GM23248 (cell line): ENCODE results near the gene CAB39. TPM values are rescaled to one million over a fixed set of nuclear protein-coding genes. Genes with fewer than 3 reads are reported as not detected.

Experiments used
- DNase-seq: peaks from one replicate; pipeline ENCODE4 v3.0.0-alpha.2; 2015
- H2AFZ ChIP-seq: fragments of 200-600 bp; sonication (generic); 2 replicates; pipeline ENCODE4 v1.6.1; 2016; ENCODE audit warnings: antibody characterized with exemption
- H3F3A ChIP-seq: fragments of 200-600 bp; sonication (generic); 2 replicates; pipeline ENCODE4 v1.6.1; 2016; ENCODE audit warnings: mild to moderate bottlenecking, antibody characterized with exemption, mixed run types; ENCODE audit not compliant: insufficient read depth
- H3K27ac ChIP-seq: fragments of 200-600 bp; sonication (generic); 2 replicates; pipeline ENCODE4 v1.5.1; 2016; ENCODE audit warnings: mild to moderate bottlenecking
- H3K27me3 ChIP-seq: fragments of 200-600 bp; sonication (generic); replicated peaks from 2 replicates; pipeline ENCODE4 v1.6.1; 2016; ENCODE audit warnings: mild to moderate bottlenecking; ENCODE audit not compliant: insufficient read depth
- H3K36me3 ChIP-seq: fragments of 200-600 bp; sonication (generic); 2 replicates; pipeline ENCODE4 v1.6.1; 2016; ENCODE audit warnings: low read depth, mild to moderate bottlenecking
- H3K4me1 ChIP-seq: fragments of 200-600 bp; sonication (generic); 2 replicates; pipeline ENCODE4 v1.6.1; 2016; ENCODE audit warnings: mild to moderate bottlenecking; ENCODE audit not compliant: insufficient read depth
- H3K4me2 ChIP-seq: fragments of 200-600 bp; sonication (generic); one replicate; pipeline ENCODE4 v1.6.1; 2016; ENCODE audit warnings: mild to moderate bottlenecking; ENCODE audit not compliant: unreplicated experiment
- H3K4me3 ChIP-seq: fragments of 200-600 bp; sonication (generic); 2 replicates; pipeline ENCODE4 v1.5.1; 2016; ENCODE audit warnings: mild to moderate bottlenecking
- H3K79me2 ChIP-seq: fragments of 200-600 bp; sonication (generic); 2 replicates; pipeline ENCODE4 v1.6.1; 2016; ENCODE audit warnings: mild to moderate bottlenecking; ENCODE audit not compliant: insufficient read depth
- H3K9ac ChIP-seq: fragments of 200-600 bp; sonication (generic); 2 replicates; pipeline ENCODE4 v1.6.1; 2016; ENCODE audit warnings: mild to moderate bottlenecking
- H3K9me2 ChIP-seq: fragments of 200-600 bp; sonication (generic); 2 replicates; pipeline ENCODE4 v1.6.1; 2016; ENCODE audit warnings: mixed run types, mild to moderate bottlenecking, moderate library complexity; ENCODE audit not compliant: insufficient read depth
- H3K9me3 ChIP-seq: fragments of 200-600 bp; sonication (generic); one replicate; pipeline ENCODE4 v1.6.1; 2017; ENCODE audit warnings: low read depth
- H4K20me1 ChIP-seq: fragments of 200-600 bp; sonication (generic); 2 replicates; pipeline ENCODE4 v1.6.0; 2016; ENCODE audit not compliant: insufficient read depth
- EZH2 ChIP-seq: fragments of 200-600 bp; sonication (generic); IDR thresholded peaks from 2 replicates; pipeline ENCODE4 v1.6.1; 2018; ENCODE audit warnings: antibody characterized with exemption, mild to moderate bottlenecking; ENCODE audit not compliant: insufficient read depth, poor library complexity, severe bottlenecking
- EZH2phosphoT487 ChIP-seq: fragments of 200-600 bp; sonication (generic); IDR thresholded peaks from 2 replicates; pipeline ENCODE4 v1.6.1; 2018; ENCODE audit warnings: antibody characterized with exemption, moderate library complexity, mild to moderate bottlenecking, low read depth; ENCODE audit not compliant: insufficient read depth
- WGBS, 2 experiments: methylation state at CpG; one replicate each; pipeline ENCODE4 v1.1.6; 2015 to 2017; ENCODE audit warnings: low lambda C conversion rate in 2 of 2, low coverage in 1 of 2; ENCODE audit errors: missing lambda C conversion rate in 2 of 2; 5-methylcytosine and 5-hydroxymethylcytosine counted together
- in situ Hi-C: fragments of 300-500 bp; cut with MboI; formaldehyde crosslinking; loops from 2 replicates; pipeline ENCODE4 v1.15.0; 2020
- polyA plus RNA-seq: library from polyadenylated mRNA; unstranded; fragments of >200 nt; fragmentation: Nextera tagmentation; extraction: Ambion mirVana; gene quantifications from 2 replicates; pipeline ENCODE4 v1.2.1, GENCODE V29; 2016
- total RNA-seq: library from RNA; depleted of rRNA; stranded (reverse); fragments of >200 nt; shearing (Covaris generic); gene quantifications from 2 replicates; pipeline ENCODE4 v1.2.3, GENCODE V29; 2014

CAB39 gene
- total and polyA plus RNA-seq, 2 experiments from 2014 or later: 22.7 to 52.1 TPM

DNA sequence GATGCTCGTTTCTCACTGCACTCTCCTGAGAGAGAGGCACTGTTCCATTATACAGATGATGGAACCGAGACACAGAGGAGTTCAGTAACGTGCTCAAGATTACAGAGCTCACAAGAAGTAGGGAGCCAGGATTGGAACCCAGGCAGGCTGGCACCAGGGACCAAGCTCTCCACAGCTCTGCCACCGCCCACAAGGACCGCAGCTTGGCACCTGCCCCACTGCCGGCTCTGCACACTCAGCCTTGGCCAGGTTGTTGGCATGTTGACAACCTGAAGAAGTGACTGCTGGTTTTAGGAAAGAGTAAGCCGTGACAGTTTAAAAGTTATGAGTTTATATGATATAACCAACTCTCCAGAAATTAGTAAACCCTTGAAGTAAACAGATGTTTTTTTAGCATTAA, 104.1 kb downstream of the CAB39 start:
- 99% methylated on average over 7 of the region's 7 CpGs for WGBS, 2 experiments
- in situ Hi-C loops: loop anchor here (25.0 kb wide), 1 partner anchor 804 kb away; no protein-coding TSS in a partner anchor
- no peak overlapping the region for H2AFZ ChIP-seq
- H3F3A ChIP-seq: 0 out of 2 replicates have a peak, but pooled peaks cover 6% of the 10 kb centered on the region
- no peak overlapping the region for H3K4me2 ChIP-seq
- H3K27me3 ChIP-seq: no peaks in the 10 kb centered on the region
- no peak overlapping the region for H3K27ac ChIP-seq
- no peak for DNase-seq
- H3K79me2 ChIP-seq: 0 out of 2 replicates have a peak, but pooled peaks cover 6% of the 10 kb centered on the region
- no peaks in the 10 kb centered on the region for H4K20me1 ChIP-seq
- H3K4me1 ChIP-seq: no peaks in the 10 kb centered on the region
- no peak overlapping the region for H3K4me3 ChIP-seq
- no peak for TF ChIP-seq EZH2
- TF ChIP-seq EZH2phosphoT487: no peak
- peaks cover 31% of the 10 kb centered on the region for H3K36me3 ChIP-seq
- no peaks in the 10 kb centered on the region for H3K9me2 ChIP-seq
- H3K9ac ChIP-seq: no peak overlapping the region
- no peaks in the 10 kb centered on the region for H3K9me3 ChIP-seq

DNA sequence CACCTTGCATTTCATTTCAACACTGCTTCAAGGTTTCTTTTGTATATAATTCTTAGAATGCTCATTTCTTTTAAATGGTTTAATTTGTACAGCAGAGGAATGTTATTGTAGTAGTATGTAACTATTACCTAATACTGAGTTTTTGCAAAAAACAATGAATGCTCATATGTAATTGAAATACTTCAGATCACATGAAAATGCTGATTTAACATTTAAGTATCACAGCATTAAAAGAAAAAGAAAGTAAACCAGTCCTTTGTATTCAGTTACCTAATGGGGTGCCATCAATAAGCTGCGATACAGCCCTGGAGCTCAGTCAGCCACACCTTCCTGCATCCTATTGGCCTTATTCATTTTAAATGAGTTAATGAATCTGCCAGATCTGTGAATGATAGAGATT, 106.8 kb downstream of the CAB39 start:
- no peak overlapping the region for H3K4me3 ChIP-seq
- no peak for DNase-seq
- H3K9ac ChIP-seq: no peak overlapping the region
- no peaks in the 10 kb centered on the region for H3K27me3 ChIP-seq
- no peaks in the 10 kb centered on the region for H3K9me3 ChIP-seq
- H2AFZ ChIP-seq: no peak overlapping the region
- no peak overlapping the region for H3K4me2 ChIP-seq
- peaks cover 23% of the 10 kb centered on the region for H3K36me3 ChIP-seq
- 96 to 98% methylated on average over 1 of the region's 1 CpG for WGBS, 2 experiments
- no peaks in the 10 kb centered on the region for H4K20me1 ChIP-seq
- H3K4me1 ChIP-seq: no peaks in the 10 kb centered on the region
- in situ Hi-C loops: loop anchor here (25.0 kb wide), 1 partner anchor 807 kb away; no protein-coding TSS in a partner anchor
- H3K79me2 ChIP-seq: 0 out of 2 replicates have a peak, but pooled peaks cover under 1% of the 10 kb centered on the region
- peaks cover 9% of the 10 kb centered on the region; the same call in 1 of the 2 replicates for H3F3A ChIP-seq
- no peak overlapping the region for H3K27ac ChIP-seq
- H3K9me2 ChIP-seq: no peaks in the 10 kb centered on the region
- no peak for TF ChIP-seq EZH2
- TF ChIP-seq EZH2phosphoT487: no peak

DNA sequence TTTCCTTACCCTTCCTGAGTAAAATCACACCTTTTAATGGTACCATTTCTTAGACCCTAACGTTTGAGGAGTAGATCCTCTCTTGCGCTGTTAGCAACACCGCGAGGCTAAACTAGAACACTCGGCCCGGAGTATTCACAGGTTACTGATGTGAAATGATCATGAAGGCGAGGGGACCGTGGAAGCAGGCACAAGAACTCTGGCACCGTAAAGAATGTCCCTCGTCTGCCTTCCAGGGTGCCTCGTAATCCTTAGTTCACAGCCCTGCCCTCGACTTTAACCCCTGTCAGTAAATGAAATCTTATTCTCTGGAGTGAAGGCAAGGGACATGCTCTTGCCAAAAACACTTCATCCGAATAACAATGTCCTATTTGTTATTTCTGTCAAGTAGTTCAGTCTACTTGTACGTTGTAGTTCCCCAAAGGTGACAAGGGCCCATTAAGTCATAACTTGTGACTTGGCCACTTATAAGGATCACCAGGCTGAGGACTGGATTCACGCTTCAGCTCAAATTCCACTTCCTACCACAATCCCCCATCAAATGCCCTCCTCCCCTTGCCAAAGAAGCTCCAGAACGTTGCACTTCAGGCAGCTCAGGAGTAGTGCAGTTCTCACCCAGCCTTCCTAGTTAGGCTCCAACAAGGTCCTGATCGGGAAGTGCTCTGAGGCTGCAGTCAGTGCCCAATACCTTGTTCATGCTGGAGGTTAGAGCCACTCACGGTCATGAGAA, 108.8 kb downstream of the CAB39 start:
- in situ Hi-C loops: loop anchor here (25.0 kb wide), 1 partner anchor 809 kb away; no protein-coding TSS in a partner anchor
- Histone ChIP-seq H3K27me3 (no peaks in the 10 kb centered on the region), H3F3A (peaks cover 9% of the 10 kb centered on the region; the same call in 1 of the 2 replicates), H3K9me3 (no peaks in the 10 kb centered on the region), H3K79me2 (no peaks in the 10 kb centered on the region), H3K4me2 (no peak overlapping the region), H3K36me3 (peaks cover 23% of the 10 kb centered on the region), H3K27ac (no peak overlapping the region), H2AFZ (no peak overlapping the region), H3K9me2 (no peaks in the 10 kb centered on the region), H4K20me1 (no peaks in the 10 kb centered on the region), H3K4me1 (no peaks in the 10 kb centered on the region), H3K9ac (no peak overlapping the region), H3K4me3 (no peak overlapping the region)
- TF ChIP-seq EZH2phosphoT487: no peak
- no peak for TF ChIP-seq EZH2
- 73 to 74% methylated on average over 18 of the region's 18 CpGs for whole genome bisulfite sequencing, 2 experiments
- no peak for DNase-seq

GRCh38 chr2:230821991-230822520, 109.4 kb downstream of the CAB39 start:
- no peaks in the 10 kb centered on the region for H3K79me2 ChIP-seq
- H3K27me3 ChIP-seq: peaks cover 4% of the 10 kb centered on the region
- in situ Hi-C loops: loop anchor here (25.0 kb wide), 1 partner anchor 810 kb away; no protein-coding TSS in a partner anchor
- WGBS, 2 experiments: 86 to 88% methylated on average over 13 of the region's 13 CpGs
- peaks cover 20% of the 10 kb centered on the region for H3K36me3 ChIP-seq
- no peaks in the 10 kb centered on the region for H3K9me2 ChIP-seq
- no peak overlapping the region for H3K4me3 ChIP-seq
- H3K4me1 ChIP-seq: no peaks in the 10 kb centered on the region
- H4K20me1 ChIP-seq: no peaks in the 10 kb centered on the region
- no peak for DNase-seq
- H2AFZ ChIP-seq: no peak overlapping the region
- TF ChIP-seq EZH2 (no peak), EZH2phosphoT487 (no peak)
- H3F3A ChIP-seq: peaks cover 9% of the 10 kb centered on the region; the same call in 1 of the 2 replicates
- H3K4me2 ChIP-seq: no peak overlapping the region
- no peaks in the 10 kb centered on the region for H3K9me3 ChIP-seq
- H3K9ac ChIP-seq: no peak overlapping the region
- no peak overlapping the region for H3K27ac ChIP-seq
